Stomach smooth muscle (tissue), 2 donors: ENCODE results near the gene ARHGAP18.

ENCODE experiments used
- H3K27ac ChIP-seq: one replicate; pipeline ENCODE4 v1.7.0; 2013; ENCODE audit warnings: mild to moderate bottlenecking, low read length, inconsistent platforms
- H3K27me3 ChIP-seq, 2 donors: one replicate each; pipeline ENCODE4 v1.7.0; 2013; ENCODE audit warnings: low read length in 2 of 2; ENCODE audit not compliant: insufficient read depth in 2 of 2, control insufficient read depth in 1 of 2
- H3K36me3 ChIP-seq, 2 donors: one replicate each; pipeline ENCODE4 v1.7.0; 2013; ENCODE audit warnings: low read length in 2 of 2; ENCODE audit not compliant: control insufficient read depth in 2 of 2, insufficient read depth in 2 of 2
- H3K4me1 ChIP-seq: one replicate; pipeline ENCODE4 v1.7.0; 2013; ENCODE audit warnings: low read length; ENCODE audit not compliant: control insufficient read depth, insufficient read depth
- H3K4me3 ChIP-seq, 2 donors: one replicate each; pipeline ENCODE4 v1.7.0; 2013; ENCODE audit warnings: low read length in 2 of 2
- H3K9ac ChIP-seq, 2 donors: one replicate each; pipeline ENCODE4 v1.7.0; 2013; ENCODE audit warnings: low read length in 2 of 2, mild to moderate bottlenecking in 1 of 2
- H3K9me3 ChIP-seq, 2 donors: one replicate each; pipeline ENCODE4 v1.7.0; 2013; ENCODE audit warnings: low read length in 2 of 2; ENCODE audit not compliant: control insufficient read depth in 2 of 2
- donor health status: healthy.
- donor health status: Pancreatic carcinoma.

The ARHGAP18 gene

GRCh38 chr6:129631070-129631469, 78.9 kb downstream of the ARHGAP18 start:
- Histone ChIP-seq H3K9ac (no peak overlapping the region), H3K27ac (no peak overlapping the region), H3K4me3 (no peak overlapping the region), H3K27me3 (no peaks in the 10 kb centered on the region), H3K36me3 (no peaks in the 10 kb centered on the region), H3K4me1 (no peaks in the 10 kb centered on the region), H3K9me3 (no peaks in the 10 kb centered on the region)

DNA sequence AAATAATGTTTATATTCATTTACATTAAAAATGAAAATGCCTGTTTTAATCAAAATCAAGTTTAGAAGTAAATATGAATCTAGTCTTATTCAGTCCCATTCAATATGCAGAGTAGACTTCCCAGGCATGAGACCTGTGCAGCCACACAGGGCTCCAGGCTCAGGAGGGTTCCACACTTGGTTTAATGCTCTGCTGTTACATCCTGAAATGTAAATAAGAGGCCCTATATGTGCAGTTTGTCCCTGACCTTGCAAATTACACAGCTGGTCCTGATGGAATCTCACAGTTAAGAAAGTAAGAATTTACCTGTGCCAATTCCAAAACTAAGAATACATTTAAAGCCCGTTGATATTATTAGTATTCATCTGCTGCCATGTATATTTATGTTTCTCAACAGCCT, 79.4 kb downstream of the ARHGAP18 start:
- Histone ChIP-seq H3K27me3 (no peaks in the 10 kb centered on the region), H3K9me3 (no peaks in the 10 kb centered on the region), H3K9ac (no peak overlapping the region), H3K36me3 (no peaks in the 10 kb centered on the region), H3K4me1 (no peaks in the 10 kb centered on the region), H3K27ac (no peak overlapping the region), H3K4me3 (no peak overlapping the region)

- H3K27me3 ChIP-seq: no peaks in the 10 kb centered on the region
- no peaks in the 10 kb centered on the region for H3K4me1 ChIP-seq
- H3K27ac ChIP-seq: no peak overlapping the region
- no peak overlapping the region for H3K9ac ChIP-seq
- H3K4me3 ChIP-seq: no peak overlapping the region
- H3K36me3 ChIP-seq: no peaks in the 10 kb centered on the region
- no peaks in the 10 kb centered on the region for H3K9me3 ChIP-seq
Measured at GRCh38 chr6:129628101-129628815, 81.7 kb downstream of the ARHGAP18 start.

GRCh38 chr6:129624488-129624887, 85.5 kb downstream of the ARHGAP18 start:
- Histone ChIP-seq H3K9ac (no peak overlapping the region), H3K36me3 (no peaks in the 10 kb centered on the region), H3K4me1 (no peaks in the 10 kb centered on the region), H3K9me3 (no peaks in the 10 kb centered on the region), H3K27ac (no peak overlapping the region), H3K27me3 (no peaks in the 10 kb centered on the region), H3K4me3 (no peak overlapping the region)

- Histone ChIP-seq H3K36me3 (no peaks in the 10 kb centered on the region), H3K27ac (no peak overlapping the region), H3K4me1 (no peaks in the 10 kb centered on the region), H3K9ac (no peak overlapping the region), H3K27me3 (no peaks in the 10 kb centered on the region), H3K9me3 (no peaks in the 10 kb centered on the region), H3K4me3 (no peak overlapping the region)
Measured at GRCh38 chr6:129623008-129623732, 86.8 kb downstream of the ARHGAP18 start.

DNA sequence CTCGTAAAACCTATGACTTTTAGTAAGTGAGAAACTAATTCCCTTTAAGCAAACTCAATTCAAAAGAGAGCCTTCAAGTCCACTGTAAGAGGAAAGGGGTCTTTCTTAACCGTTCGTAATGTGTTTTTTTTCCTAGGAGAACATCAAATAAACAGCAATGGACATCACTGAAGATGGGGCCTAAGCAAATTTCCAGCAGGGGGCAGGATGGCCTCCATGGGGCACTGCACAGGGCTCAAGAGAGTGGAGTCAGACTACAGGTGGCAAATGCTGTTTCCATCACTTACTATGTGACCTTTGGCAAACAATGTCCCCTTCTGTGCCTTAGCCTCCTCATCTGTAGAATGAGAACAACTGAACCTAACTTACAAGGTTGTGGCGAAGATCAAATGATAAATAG, 88.7 kb downstream of the ARHGAP18 start:
- Histone ChIP-seq H3K4me1 (no peaks in the 10 kb centered on the region), H3K9me3 (no peaks in the 10 kb centered on the region), H3K27me3 (no peaks in the 10 kb centered on the region), H3K27ac (no peak overlapping the region), H3K36me3 (no peaks in the 10 kb centered on the region), H3K9ac (no peak overlapping the region), H3K4me3 (no peak overlapping the region)

DNA sequence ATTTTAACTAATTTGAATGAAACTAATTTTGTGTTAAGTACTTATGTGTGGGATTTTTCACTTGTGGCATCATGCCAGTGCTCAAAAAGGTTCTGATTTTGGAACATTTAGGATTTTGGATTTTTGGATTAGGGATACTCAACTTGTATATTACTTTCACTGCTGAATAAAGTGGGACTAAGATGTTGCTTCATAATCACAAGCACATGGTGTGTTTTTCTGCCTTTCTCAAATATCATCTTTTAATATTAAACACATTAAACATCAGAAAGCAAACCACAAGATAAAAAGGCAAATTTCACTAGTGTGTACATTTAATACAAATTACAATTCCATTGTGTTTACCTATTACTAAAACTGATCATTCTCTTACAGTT, 89.8 kb downstream of the ARHGAP18 start:
- no peaks in the 10 kb centered on the region for H3K36me3 ChIP-seq
- no peak overlapping the region for H3K9ac ChIP-seq
- no peak overlapping the region for H3K4me3 ChIP-seq
- H3K27ac ChIP-seq: no peak overlapping the region
- H3K27me3 ChIP-seq: no peaks in the 10 kb centered on the region
- H3K9me3 ChIP-seq: no peaks in the 10 kb centered on the region
- no peaks in the 10 kb centered on the region for H3K4me1 ChIP-seq

DNA sequence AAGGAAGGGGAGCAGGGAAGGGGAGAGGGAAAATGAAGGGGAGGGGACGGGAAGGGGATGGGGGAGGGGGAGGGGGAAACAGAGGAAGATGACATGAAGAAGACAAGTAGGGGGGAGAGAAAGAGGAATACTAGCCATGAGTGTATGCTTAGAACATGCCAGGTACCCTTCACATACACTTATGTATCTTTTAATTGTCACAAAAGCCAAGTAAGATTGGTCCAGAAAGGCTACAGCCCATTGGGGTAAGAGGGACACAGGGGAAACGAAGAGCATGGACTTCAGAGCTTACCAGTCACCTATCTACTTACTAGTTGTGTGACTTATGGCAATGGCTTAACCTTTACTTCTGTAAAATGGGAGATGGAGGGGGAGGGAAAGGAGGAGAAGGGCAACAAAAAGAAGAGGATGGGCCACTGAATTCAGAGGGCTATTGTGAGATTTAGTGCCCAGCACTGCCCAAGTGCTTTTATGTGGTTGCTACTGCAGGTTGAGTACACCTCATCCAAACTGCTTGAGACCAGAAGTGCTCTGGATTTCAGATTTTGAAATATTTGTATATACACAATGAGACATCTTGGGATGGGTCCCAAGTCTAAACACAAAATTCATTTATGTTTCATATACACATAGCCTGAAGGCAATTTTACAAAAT, 90.3 kb downstream of the ARHGAP18 start:
- Histone ChIP-seq H3K9me3 (no peaks in the 10 kb centered on the region), H3K27ac (no peak overlapping the region), H3K4me1 (no peaks in the 10 kb centered on the region), H3K9ac (no peak overlapping the region), H3K36me3 (no peaks in the 10 kb centered on the region), H3K27me3 (no peaks in the 10 kb centered on the region), H3K4me3 (no peak overlapping the region)

DNA sequence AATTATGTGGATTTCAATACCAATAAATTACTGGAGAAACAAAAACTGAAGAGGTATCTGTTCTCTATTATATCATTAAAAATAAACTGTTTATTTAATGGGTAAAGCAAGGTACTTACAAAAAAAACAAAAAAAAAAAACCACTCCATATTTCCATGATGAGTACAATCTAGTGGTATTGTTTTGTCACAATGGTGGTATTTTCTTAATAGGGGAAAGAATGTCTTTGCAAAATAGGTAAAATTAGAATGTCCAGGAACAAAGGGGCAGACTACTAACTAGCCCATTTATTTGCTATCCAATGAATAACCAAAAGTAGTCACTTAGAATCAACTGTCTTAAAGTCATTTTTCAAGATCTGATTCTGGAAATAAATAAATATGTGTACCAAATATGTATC, 92.0 kb downstream of the ARHGAP18 start:
- Histone ChIP-seq H3K27ac (no peak overlapping the region), H3K9ac (no peak overlapping the region), H3K27me3 (no peaks in the 10 kb centered on the region), H3K9me3 (no peaks in the 10 kb centered on the region), H3K36me3 (no peaks in the 10 kb centered on the region), H3K4me1 (no peaks in the 10 kb centered on the region), H3K4me3 (no peak overlapping the region)

DNA sequence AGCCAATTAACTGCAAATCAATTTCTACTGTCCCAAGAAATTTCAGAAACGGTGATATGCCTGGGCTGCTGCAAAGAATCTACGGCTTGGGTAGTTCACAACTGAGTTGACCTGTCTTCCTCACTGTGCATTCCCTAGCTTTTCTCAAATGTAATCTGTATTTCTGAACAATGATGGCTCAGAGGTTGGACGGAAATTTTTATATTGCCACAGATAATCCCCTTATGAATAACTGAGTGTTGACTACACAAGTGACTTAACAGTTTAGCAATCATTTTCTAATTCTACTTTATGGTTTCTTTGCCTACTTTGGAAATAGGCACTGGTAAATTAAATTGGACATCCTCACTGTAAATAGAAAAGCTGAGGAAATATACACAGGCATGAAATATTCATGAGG, 94.5 kb downstream of the ARHGAP18 start:
- H3K4me1 ChIP-seq: no peaks in the 10 kb centered on the region
- no peaks in the 10 kb centered on the region for H3K36me3 ChIP-seq
- H3K9me3 ChIP-seq: no peaks in the 10 kb centered on the region
- H3K27me3 ChIP-seq: no peaks in the 10 kb centered on the region
- H3K9ac ChIP-seq: no peak overlapping the region
- H3K27ac ChIP-seq: no peak overlapping the region
- H3K4me3 ChIP-seq: no peak overlapping the region

GRCh38 chr6:129615020-129615419, 95.0 kb downstream of the ARHGAP18 start:
- Histone ChIP-seq H3K36me3 (no peaks in the 10 kb centered on the region), H3K9ac (no peak overlapping the region), H3K9me3 (no peaks in the 10 kb centered on the region), H3K27ac (no peak overlapping the region), H3K4me3 (no peak overlapping the region), H3K27me3 (no peaks in the 10 kb centered on the region), H3K4me1 (no peaks in the 10 kb centered on the region)
